Left lung (tissue), 10 donors: ENCODE results near the gene PPP1R1C. TPM values are rescaled to one million over a fixed set of nuclear protein-coding genes. Genes with fewer than 3 reads are reported as not detected.

ENCODE experiments used
- ATAC-seq: fragments of 200-7000 bp; cut with Tn5 transposase; one replicate; pipeline ENCODE4 v1.9.1; 2020; ENCODE audit warnings: moderate library complexity
- DNase-seq, 4 donors: peaks; one replicate each; pipeline ENCODE4 v3.0.0-alpha.2; 2013 to 2020
- H3K27ac ChIP-seq, 2 donors: fragments of 200-600 bp; sonication (generic) in 1 of 2; one replicate each; pipeline versions ENCODE4 v1.5.0 to v1.8.0; 2020 to 2021
- H3K27me3 ChIP-seq, 2 donors: fragments of 200-600 bp; sonication (generic) in 1 of 2; one replicate each; pipeline versions ENCODE4 v1.5.0 to v1.8.0; 2020 to 2021
- H3K36me3 ChIP-seq, 2 donors: fragments of 200-600 bp; sonication (generic) in 1 of 2; one replicate each; pipeline versions ENCODE4 v1.5.0 to v1.8.0; 2020 to 2021
- H3K4me1 ChIP-seq, 2 donors: fragments of 200-600 bp; one replicate each; pipeline ENCODE4 v1.8.0; 2021
- H3K4me3 ChIP-seq, 2 donors: fragments of 200-600 bp; sonication (generic) in 1 of 2; one replicate each; pipeline versions ENCODE4 v1.5.0 to v1.8.0; 2020 to 2021; ENCODE audit warnings: mild to moderate bottlenecking in 1 of 2
- H3K9me3 ChIP-seq, 2 donors: fragments of 200-600 bp; sonication (generic) in 1 of 2; one replicate each; pipeline versions ENCODE4 v1.5.0 to v1.8.0; 2020 to 2021
- CTCF ChIP-seq, 2 donors: fragments of 200-600 bp; sonication (generic) in 1 of 2; IDR thresholded peaks; one replicate each; pipeline versions ENCODE4 v1.5.0 to v1.8.0; 2021; ENCODE audit warnings: antibody characterized with exemption in 2 of 2
- intact Hi-C, 2 donors: fragments of 100-400 bp; cut with DNase I; formaldehyde crosslinking; loops; one replicate each; pipeline versions ENCODE4 v1.11.2 to v1.14.2; 2022
- polyA plus RNA-seq, 6 donors: library from polyadenylated mRNA; unstranded; fragments of 120-200 nt; gene quantifications; one replicate each; pipeline ENCODE4 v1.2.1, GENCODE V29; 2013; ENCODE audit not compliant: insufficient read length in 6 of 6
- total RNA-seq, 2 donors: library from RNA; stranded (reverse); fragmentation: NEBNext Ultra II Directional; extraction: Animal tissue kit (Norgen Biotek cat#: 25700); gene quantifications; one replicate each; pipeline ENCODE4 v1.2.1, GENCODE V29; 2021
- donor health status: DM: no; HTN: yes; CAD: no.
- donor health status: DM: no; HTN: no; CAD: no.

PPP1R1C gene
- total and polyA plus RNA-seq, 8 donors: 0.79 to 11.8 (median 2.8) TPM

- no peak for DNase-seq
- peaks cover 0 to 9% of the 10 kb centered on the region in 2 donors for H3K4me1 ChIP-seq
- no peaks in the 10 kb centered on the region for H3K27me3 ChIP-seq
- no peak for ATAC-seq
- no peaks in the 10 kb centered on the region for H3K36me3 ChIP-seq
- H3K4me3 ChIP-seq: no peak overlapping the region
- no peak overlapping the region for H3K27ac ChIP-seq
- no peaks in the 10 kb centered on the region for H3K9me3 ChIP-seq
- TF ChIP-seq CTCF (IDR thresholded peaks at IDR 0.05): no peak
- intact Hi-C loops: no loop called here
Observed at GRCh38 chr2:181944914-181945291, 40.8 kb upstream of the PPP1R1C start.

- DNase-seq (no peak), ATAC-seq (peak; percentile 43)
- no peaks in the 10 kb centered on the region for H3K36me3 ChIP-seq
- no peak overlapping the region for H3K4me3 ChIP-seq
- peaks cover 0 to 9% of the 10 kb centered on the region in 2 donors for H3K4me1 ChIP-seq
- intact Hi-C loops: no loop called here
- no peak overlapping the region for H3K27ac ChIP-seq
- H3K27me3 ChIP-seq: no peaks in the 10 kb centered on the region
- no peak for TF ChIP-seq CTCF (IDR thresholded peaks at IDR 0.05)
- H3K9me3 ChIP-seq: no peaks in the 10 kb centered on the region
Observed at GRCh38 chr2:181946444-181947127, 39.1 kb upstream of the PPP1R1C start.

GRCh38 chr2:181947273-181947672, 38.4 kb upstream of the PPP1R1C start:
- TF ChIP-seq CTCF (IDR thresholded peaks at IDR 0.05): no peak
- H3K4me1 ChIP-seq: peaks cover 0 to 9% of the 10 kb centered on the region in 2 donors
- ATAC-seq (peak; percentile 62), DNase-seq (no peak)
- no peak overlapping the region for H3K27ac ChIP-seq
- H3K4me3 ChIP-seq: no peak overlapping the region
- H3K9me3 ChIP-seq: no peaks in the 10 kb centered on the region
- no peaks in the 10 kb centered on the region for H3K36me3 ChIP-seq
- no peaks in the 10 kb centered on the region for H3K27me3 ChIP-seq
- intact Hi-C loops: no loop called here

- no peak for ATAC-seq
- H3K4me1 ChIP-seq: peaks cover 0 to 9% of the 10 kb centered on the region in 2 donors
- H3K27ac ChIP-seq: no peak overlapping the region
- TF ChIP-seq CTCF (IDR thresholded peaks at IDR 0.05): no peak
- no peaks in the 10 kb centered on the region for H3K27me3 ChIP-seq
- DNase-seq: no peak
- no peaks in the 10 kb centered on the region for H3K36me3 ChIP-seq
- H3K9me3 ChIP-seq: no peaks in the 10 kb centered on the region
- no peak overlapping the region for H3K4me3 ChIP-seq
- intact Hi-C loops: no loop called here
Observed at GRCh38 chr2:181948227-181948626, 37.4 kb upstream of the PPP1R1C start.

GRCh38 chr2:181949047-181949446, 36.6 kb upstream of the PPP1R1C start:
- no peaks in the 10 kb centered on the region for H3K9me3 ChIP-seq
- no peak for TF ChIP-seq CTCF (IDR thresholded peaks at IDR 0.05)
- DNase-seq (no peak), ATAC-seq (no peak)
- no peaks in the 10 kb centered on the region for H3K36me3 ChIP-seq
- intact Hi-C loops: no loop called here
- no peak overlapping the region for H3K4me3 ChIP-seq
- no peaks in the 10 kb centered on the region for H3K27me3 ChIP-seq
- peaks cover 0 to 9% of the 10 kb centered on the region in 2 donors for H3K4me1 ChIP-seq
- no peak overlapping the region for H3K27ac ChIP-seq
